Vagina (tissue), 2 donors: ENCODE measurements around the gene PM20D2.

Source experiments
- POLR2A ChIP-seq, 2 donors: fragments of 450-650 bp; IDR thresholded peaks; one replicate each; pipeline ENCODE4 v1.6.1; 2017; ENCODE audit warnings: antibody characterized with exemption in 2 of 2, mild to moderate bottlenecking in 2 of 2, moderate library complexity in 2 of 2
- TF ChIP-seq, protein P1 (sequence below), 3 experiments: fragments of 450-650 bp in 2 of 3; fragments of 200-600 bp in 1 of 3; sonication (generic) in 1 of 3; IDR thresholded peaks; one replicate each; pipeline ENCODE4 v1.5.1; 2017 to 2019; ENCODE audit warnings: antibody characterized with exemption in 3 of 3, mild to moderate bottlenecking in 2 of 3, moderate library complexity in 2 of 3

- TF ChIP-seq, protein P1, sequence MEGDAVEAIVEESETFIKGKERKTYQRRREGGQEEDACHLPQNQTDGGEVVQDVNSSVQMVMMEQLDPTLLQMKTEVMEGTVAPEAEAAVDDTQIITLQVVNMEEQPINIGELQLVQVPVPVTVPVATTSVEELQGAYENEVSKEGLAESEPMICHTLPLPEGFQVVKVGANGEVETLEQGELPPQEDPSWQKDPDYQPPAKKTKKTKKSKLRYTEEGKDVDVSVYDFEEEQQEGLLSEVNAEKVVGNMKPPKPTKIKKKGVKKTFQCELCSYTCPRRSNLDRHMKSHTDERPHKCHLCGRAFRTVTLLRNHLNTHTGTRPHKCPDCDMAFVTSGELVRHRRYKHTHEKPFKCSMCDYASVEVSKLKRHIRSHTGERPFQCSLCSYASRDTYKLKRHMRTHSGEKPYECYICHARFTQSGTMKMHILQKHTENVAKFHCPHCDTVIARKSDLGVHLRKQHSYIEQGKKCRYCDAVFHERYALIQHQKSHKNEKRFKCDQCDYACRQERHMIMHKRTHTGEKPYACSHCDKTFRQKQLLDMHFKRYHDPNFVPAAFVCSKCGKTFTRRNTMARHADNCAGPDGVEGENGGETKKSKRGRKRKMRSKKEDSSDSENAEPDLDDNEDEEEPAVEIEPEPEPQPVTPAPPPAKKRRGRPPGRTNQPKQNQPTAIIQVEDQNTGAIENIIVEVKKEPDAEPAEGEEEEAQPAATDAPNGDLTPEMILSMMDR (IDR thresholded peaks at IDR 0.05), result no peak
- TF ChIP-seq POLR2A (IDR thresholded peaks at IDR 0.05), result no peak
Observed at GRCh38 chr6:89148016-89148750, 2.3 kb downstream of the PM20D2 start.
